Ureter (tissue), 1 donor: ENCODE data around the gene DEFB128. TPM values are rescaled to one million over a fixed set of nuclear protein-coding genes. Genes with fewer than 3 reads are reported as not detected.

Experiments
- DNase-seq: peaks from one replicate; pipeline ENCODE4 v3.0.0-alpha.2; 2020; ENCODE audit warnings: low spot score
- total RNA-seq: library from RNA; stranded (reverse); gene quantifications from one replicate; pipeline ENCODE4 v1.2.4, GENCODE V29; 2023
- donor health status: DM: yes; HTN: yes; CAD: no.

DEFB128 gene
- total RNA-seq, 1 donor from 2014 or later, result not detected

- DNase-seq, result no peak
Observed at GRCh38 chr20:152131-152530, 37.4 kb downstream of the DEFB128 start.

DNA sequence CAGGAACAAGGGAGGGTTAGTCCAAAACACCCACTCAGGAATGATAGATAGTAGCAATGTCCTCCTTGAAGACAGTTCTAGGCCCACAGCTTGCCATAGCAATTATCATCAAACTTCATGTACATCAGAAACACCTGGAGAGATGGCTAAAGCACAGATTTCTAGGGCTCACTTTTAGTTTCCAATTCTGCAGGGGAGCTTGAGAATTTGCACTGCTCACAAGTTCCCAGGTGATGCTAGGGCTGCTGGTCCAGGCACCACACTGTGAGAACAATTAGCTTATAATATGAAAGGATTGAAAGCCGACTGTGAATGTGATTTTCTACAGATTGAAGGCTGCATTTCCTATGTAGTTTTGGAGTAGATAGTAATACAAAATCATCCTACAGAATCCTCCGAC, 43.6 kb downstream of the DEFB128 start:
- no peak for DNase-seq

DNA sequence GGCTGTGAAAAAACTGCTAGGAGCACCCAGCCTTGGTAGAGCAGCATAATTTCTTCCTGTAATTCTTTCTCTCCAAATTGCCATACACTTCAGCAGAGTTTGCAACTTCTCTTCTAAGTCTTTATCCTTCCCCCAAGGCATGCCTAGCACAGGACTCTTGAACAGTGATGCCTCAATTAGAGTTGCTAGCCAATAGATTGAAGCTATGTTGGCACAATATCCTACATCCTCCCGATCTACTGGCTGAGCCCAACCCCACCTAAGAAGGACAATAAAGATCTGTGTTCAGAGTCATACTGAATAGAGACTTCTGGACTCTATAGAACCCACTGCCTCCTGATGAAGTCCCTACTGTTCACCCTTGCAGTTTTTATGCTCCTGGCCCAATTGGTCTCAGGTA, 47.2 kb downstream of the DEFB128 start, which contains the start of gene DEFB126:
TSS of gene DEFB126 (plus strand) at position 301 of the 400 bp plus-strand sequence. CDS start at position 340, 39 bp downstream.
- DNase-seq, result no peak

Other genes with a start within 250 kb of the DEFB128 start
- gene DEFB125, start 102.0 kb downstream of the DEFB128 start, total RNA-seq, result not detected
- not detected for gene DEFB126, start 47.1 kb downstream of the DEFB128 start, total RNA-seq
- gene DEFB127, start 32.3 kb downstream of the DEFB128 start, total RNA-seq, result not detected
- gene DEFB129, start 37.5 kb upstream of the DEFB128 start, total RNA-seq, result not detected
- gene DEFB132, start 68.0 kb upstream of the DEFB128 start, total RNA-seq, result not detected
- gene C20orf96, start 101.0 kb upstream of the DEFB128 start, total RNA-seq, result 10.4 TPM
- 16.0 TPM for gene ZCCHC3, start 107.9 kb upstream of the DEFB128 start, total RNA-seq
- gene SOX12, start 135.8 kb upstream of the DEFB128 start, total RNA-seq, result 7.4 TPM
- gene NRSN2, start 157.4 kb upstream of the DEFB128 start, total RNA-seq, result 31.4 TPM
- 28.1 TPM for gene TRIB3, start 191.0 kb upstream of the DEFB128 start, total RNA-seq
- gene RBCK1, start 218.6 kb upstream of the DEFB128 start, total RNA-seq, result 133 TPM